ENCODE results near the gene MAP3K14. TPM values are rescaled to one million over a fixed set of nuclear protein-coding genes. Genes with fewer than 3 reads are reported as not detected.
A peak's percentile ranks its signal among the peaks of the same experiment; 100 is the strongest.

Gene MAP3K14
- total RNA-seq, 4 donors from 2014 or later, result 3.7 to 14.7 (median 6.7) TPM

GRCh38 chr17:45246338-45246737, 70.5 kb downstream of the MAP3K14 start:
- Histone ChIP-seq H3K4me1 (peaks cover 16 to 48% (median 22%) of the 10 kb centered on the region in 3 donors), H3K27me3 (peaks cover 0 to 10% (median 1%) of the 10 kb centered on the region in 4 donors), H3K9me3 (no peaks in the 10 kb centered on the region), H3K36me3 (peaks cover 0 to 34% (median 6%) of the 10 kb centered on the region in 3 donors), H3K27ac (no peak overlapping the region), H3K4me3 (no peak overlapping the region)
- DNase-seq, result no peak
- TF ChIP-seq POLR2A (IDR thresholded peaks at IDR 0.05), result no peak
- TF ChIP-seq, protein P1, sequence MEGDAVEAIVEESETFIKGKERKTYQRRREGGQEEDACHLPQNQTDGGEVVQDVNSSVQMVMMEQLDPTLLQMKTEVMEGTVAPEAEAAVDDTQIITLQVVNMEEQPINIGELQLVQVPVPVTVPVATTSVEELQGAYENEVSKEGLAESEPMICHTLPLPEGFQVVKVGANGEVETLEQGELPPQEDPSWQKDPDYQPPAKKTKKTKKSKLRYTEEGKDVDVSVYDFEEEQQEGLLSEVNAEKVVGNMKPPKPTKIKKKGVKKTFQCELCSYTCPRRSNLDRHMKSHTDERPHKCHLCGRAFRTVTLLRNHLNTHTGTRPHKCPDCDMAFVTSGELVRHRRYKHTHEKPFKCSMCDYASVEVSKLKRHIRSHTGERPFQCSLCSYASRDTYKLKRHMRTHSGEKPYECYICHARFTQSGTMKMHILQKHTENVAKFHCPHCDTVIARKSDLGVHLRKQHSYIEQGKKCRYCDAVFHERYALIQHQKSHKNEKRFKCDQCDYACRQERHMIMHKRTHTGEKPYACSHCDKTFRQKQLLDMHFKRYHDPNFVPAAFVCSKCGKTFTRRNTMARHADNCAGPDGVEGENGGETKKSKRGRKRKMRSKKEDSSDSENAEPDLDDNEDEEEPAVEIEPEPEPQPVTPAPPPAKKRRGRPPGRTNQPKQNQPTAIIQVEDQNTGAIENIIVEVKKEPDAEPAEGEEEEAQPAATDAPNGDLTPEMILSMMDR (IDR thresholded peaks at IDR 0.05), result no peak
- 80 to 90% methylated on average over 2 to 6 of the region's 8 CpGs for WGBS, 2 donors
- intact Hi-C loops (cut with DNase I), result no loop called here

DNA sequence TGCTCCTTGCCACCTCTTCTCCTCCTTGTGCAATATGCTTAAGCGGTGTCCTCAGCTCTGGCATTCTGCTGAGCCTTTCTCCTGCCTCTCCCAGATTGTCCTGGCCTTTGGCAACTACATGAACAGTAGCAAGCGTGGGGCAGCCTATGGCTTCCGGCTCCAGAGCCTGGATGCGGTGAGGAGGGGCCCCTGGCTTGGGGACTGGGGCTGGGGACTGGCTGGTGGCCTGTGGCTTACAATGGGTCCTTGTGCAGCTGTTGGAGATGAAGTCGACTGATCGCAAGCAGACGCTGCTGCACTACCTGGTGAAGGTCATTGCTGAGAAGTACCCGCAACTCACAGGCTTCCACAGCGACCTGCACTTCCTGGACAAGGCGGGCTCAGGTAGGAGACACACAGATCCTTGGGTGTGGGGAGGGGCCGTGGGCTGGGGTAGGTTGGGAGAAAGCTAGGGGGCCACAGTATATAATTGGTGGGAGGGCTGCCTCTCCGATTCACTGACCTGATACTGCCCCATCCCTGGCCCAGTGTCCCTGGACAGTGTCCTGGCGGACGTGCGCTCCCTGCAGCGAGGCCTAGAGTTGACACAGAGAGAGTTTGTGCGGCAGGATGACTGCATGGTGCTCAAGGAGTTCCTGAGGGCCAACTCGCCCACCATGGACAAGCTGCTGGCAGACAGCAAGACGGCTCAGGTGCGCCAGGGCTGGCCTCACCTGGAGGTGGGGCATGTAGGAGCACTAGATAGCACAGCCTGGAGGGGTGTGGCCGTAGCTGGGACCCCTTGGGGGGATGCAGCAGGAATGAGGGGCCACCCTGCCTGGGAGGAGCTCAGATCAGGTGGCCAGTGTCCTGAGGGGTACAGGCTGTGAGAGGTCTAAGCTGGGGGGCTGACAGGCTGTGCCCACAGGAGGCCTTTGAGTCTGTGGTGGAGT, 71.8 kb downstream of the MAP3K14 start:
- peaks cover 22 to 58% (median 24%) of the 10 kb centered on the region in 3 donors for H3K4me1 ChIP-seq
- WGBS, 2 donors, result 88 to 98% methylated on average over 9 to 13 of the region's 21 CpGs

DNA sequence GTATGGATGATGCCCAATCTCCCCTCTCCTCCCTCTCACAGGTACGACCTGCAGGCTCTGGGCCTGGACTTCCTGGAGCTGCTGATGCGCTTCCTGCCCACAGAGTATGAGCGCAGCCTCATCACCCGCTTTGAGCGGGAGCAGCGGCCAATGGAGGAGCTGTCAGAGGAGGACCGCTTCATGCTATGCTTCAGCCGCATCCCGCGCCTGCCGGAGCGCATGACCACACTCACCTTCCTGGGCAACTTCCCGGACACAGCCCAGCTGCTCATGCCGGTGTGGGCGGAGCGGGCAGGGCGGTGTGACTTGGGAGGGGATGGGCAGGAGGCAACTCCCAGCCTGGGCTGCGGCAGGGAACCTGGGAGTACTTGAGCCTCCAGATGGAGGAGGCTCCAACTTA, 73.1 kb downstream of the MAP3K14 start:
- no peaks in the 10 kb centered on the region for H3K9me3 ChIP-seq
- H3K27me3 ChIP-seq, result peaks cover 0 to 32% (median 3%) of the 10 kb centered on the region in 4 donors
- peaks cover 0 to 42% (median 6%) of the 10 kb centered on the region in 3 donors for H3K36me3 ChIP-seq
- no peak for TF ChIP-seq POLR2A (IDR thresholded peaks at IDR 0.05)
- TF ChIP-seq, protein P1 (IDR thresholded peaks at IDR 0.05), result no peak
- H3K27ac ChIP-seq, result no peak overlapping the region
- intact Hi-C loops (cut with DNase I), result no loop called here
- 60 to 80% methylated on average over 1 to 6 of the region's 18 CpGs for WGBS, 2 donors
- H3K4me1 ChIP-seq, result peaks cover 22 to 54% (median 22%) of the 10 kb centered on the region in 3 donors
- no peak overlapping the region for H3K4me3 ChIP-seq
- DNase-seq, result no peak

More for the DNA sequence above, 71.8 kb downstream of the MAP3K14 start:
- intact Hi-C loops (cut with DNase I), result no loop called here
- Histone ChIP-seq H3K27me3 (peaks cover 0 to 24% (median 3%) of the 10 kb centered on the region in 4 donors), H3K9me3 (no peaks in the 10 kb centered on the region), H3K4me3 (no peak overlapping the region), H3K27ac (no peak overlapping the region), H3K36me3 (peaks cover 0 to 42% (median 6%) of the 10 kb centered on the region in 3 donors)
- TF ChIP-seq POLR2A (IDR thresholded peaks at IDR 0.05), result no peak
- TF ChIP-seq, protein P1 (IDR thresholded peaks at IDR 0.05), result no peak
- DNase-seq, result no peak

DNA sequence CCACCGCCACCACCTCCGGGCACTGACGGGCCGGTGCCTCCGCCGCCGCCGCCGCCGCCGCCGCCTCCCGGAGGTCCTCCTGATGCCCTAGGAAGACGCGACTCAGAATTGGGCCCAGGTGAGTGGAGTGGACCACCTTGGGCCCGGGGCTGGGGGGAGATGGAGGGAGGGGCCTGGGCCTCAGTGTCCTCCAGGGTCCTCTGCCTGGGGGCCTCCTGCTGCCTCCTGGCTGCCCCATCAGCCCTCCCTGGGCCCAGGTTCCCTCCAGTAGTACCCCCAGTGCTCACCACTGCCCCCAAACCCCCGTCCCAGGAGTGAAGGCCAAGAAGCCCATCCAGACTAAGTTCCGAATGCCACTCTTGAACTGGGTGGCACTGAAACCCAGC, 74.8 kb downstream of the MAP3K14 start:
- H3K4me1 ChIP-seq, result peaks cover 14 to 37% (median 18%) of the 10 kb centered on the region in 3 donors
- H3K36me3 ChIP-seq, result peaks cover 0 to 55% (median 6%) of the 10 kb centered on the region in 3 donors
- no peak overlapping the region for H3K27ac ChIP-seq
- intact Hi-C loops (cut with DNase I), result no loop called here
- no peak for DNase-seq
- no peaks in the 10 kb centered on the region for H3K9me3 ChIP-seq
- TF ChIP-seq, protein P1 (IDR thresholded peaks at IDR 0.05), result no peak
- H3K27me3 ChIP-seq, result peaks cover 0 to 32% (median 3%) of the 10 kb centered on the region in 4 donors
- 80% methylated on average over 1 of the region's 18 CpGs; no CpG with 5 or more reads in 1 of the 2 donors for WGBS, 2 donors
- peak overlapping the region; percentile 7 to 55 (median 31) for H3K4me3 ChIP-seq

Data from esophagus squamous epithelium (tissue), 5 donors.